Left lung (tissue), 10 donors: Measurements from ENCODE around the gene LENG1. TPM values are rescaled to one million over a fixed set of nuclear protein-coding genes. Genes with fewer than 3 reads are reported as not detected.
"Not testable (repeated sequence)": the region's sequence is repeated elsewhere in the genome, so short reads cannot be mapped to it uniquely, and the experiment has no call there.

Experiments
- ATAC-seq: fragments of 200-7000 bp; cut with Tn5 transposase; one replicate; pipeline ENCODE4 v1.9.1; 2020; ENCODE audit warnings: moderate library complexity
- DNase-seq, 4 donors: peaks; one replicate each; pipeline ENCODE4 v3.0.0-alpha.2; 2013 to 2020
- H3K27ac ChIP-seq, 2 donors: fragments of 200-600 bp; sonication (generic) in 1 of 2; one replicate each; pipeline versions ENCODE4 v1.5.0 to v1.8.0; 2020 to 2021
- H3K27me3 ChIP-seq, 2 donors: fragments of 200-600 bp; sonication (generic) in 1 of 2; one replicate each; pipeline versions ENCODE4 v1.5.0 to v1.8.0; 2020 to 2021
- H3K36me3 ChIP-seq, 2 donors: fragments of 200-600 bp; sonication (generic) in 1 of 2; one replicate each; pipeline versions ENCODE4 v1.5.0 to v1.8.0; 2020 to 2021
- H3K4me1 ChIP-seq, 2 donors: fragments of 200-600 bp; one replicate each; pipeline ENCODE4 v1.8.0; 2021
- H3K4me3 ChIP-seq, 2 donors: fragments of 200-600 bp; sonication (generic) in 1 of 2; one replicate each; pipeline versions ENCODE4 v1.5.0 to v1.8.0; 2020 to 2021; ENCODE audit warnings: mild to moderate bottlenecking in 1 of 2
- H3K9me3 ChIP-seq, 2 donors: fragments of 200-600 bp; sonication (generic) in 1 of 2; one replicate each; pipeline versions ENCODE4 v1.5.0 to v1.8.0; 2020 to 2021
- CTCF ChIP-seq, 2 donors: fragments of 200-600 bp; sonication (generic) in 1 of 2; IDR thresholded peaks; one replicate each; pipeline versions ENCODE4 v1.5.0 to v1.8.0; 2021; ENCODE audit warnings: antibody characterized with exemption in 2 of 2
- intact Hi-C, 2 donors: fragments of 100-400 bp; cut with DNase I; formaldehyde crosslinking; loops; one replicate each; pipeline versions ENCODE4 v1.11.2 to v1.14.2; 2022
- polyA plus RNA-seq, 6 donors: library from polyadenylated mRNA; unstranded; fragments of 120-200 nt; gene quantifications; one replicate each; pipeline ENCODE4 v1.2.1, GENCODE V29; 2013; ENCODE audit not compliant: insufficient read length in 6 of 6
- total RNA-seq, 2 donors: library from RNA; stranded (reverse); fragmentation: NEBNext Ultra II Directional; extraction: Animal tissue kit (Norgen Biotek cat#: 25700); gene quantifications; one replicate each; pipeline ENCODE4 v1.2.1, GENCODE V29; 2021
- donor health status: DM: no; HTN: yes; CAD: no.
- donor health status: DM: no; HTN: no; CAD: no.

The LENG1 gene
- total and polyA plus RNA-seq, 8 donors = 5.4 to 10.9 (median 7.5) TPM

- TF ChIP-seq CTCF (IDR thresholded peaks at IDR 0.05) = no peak
- no peak for DNase-seq
- Histone ChIP-seq H3K9me3 (no peaks in the 10 kb centered on the region), H3K4me3 (peak within 1 kb of the TSS; percentile 68 to 95), H3K27ac (peak within 1 kb of the TSS; percentile 99), H3K4me1 (peaks cover 11 to 38% of the 10 kb centered on the region in 2 donors), H3K27me3 (no peaks in the 10 kb centered on the region), H3K36me3 (peaks cover 0 to 38% of the 10 kb centered on the region in 2 donors)
- peak; percentile 3 for ATAC-seq
- intact Hi-C loops = no loop called here
Measured at GRCh38 chr19:54189145-54189734, 29.7 kb upstream of the LENG1 start, which contains the start of gene MBOAT7. TSS of gene MBOAT7 (minus strand) at chr19:54189580. CDS start at chr19:54188508, 1,072 bp downstream.

DNA sequence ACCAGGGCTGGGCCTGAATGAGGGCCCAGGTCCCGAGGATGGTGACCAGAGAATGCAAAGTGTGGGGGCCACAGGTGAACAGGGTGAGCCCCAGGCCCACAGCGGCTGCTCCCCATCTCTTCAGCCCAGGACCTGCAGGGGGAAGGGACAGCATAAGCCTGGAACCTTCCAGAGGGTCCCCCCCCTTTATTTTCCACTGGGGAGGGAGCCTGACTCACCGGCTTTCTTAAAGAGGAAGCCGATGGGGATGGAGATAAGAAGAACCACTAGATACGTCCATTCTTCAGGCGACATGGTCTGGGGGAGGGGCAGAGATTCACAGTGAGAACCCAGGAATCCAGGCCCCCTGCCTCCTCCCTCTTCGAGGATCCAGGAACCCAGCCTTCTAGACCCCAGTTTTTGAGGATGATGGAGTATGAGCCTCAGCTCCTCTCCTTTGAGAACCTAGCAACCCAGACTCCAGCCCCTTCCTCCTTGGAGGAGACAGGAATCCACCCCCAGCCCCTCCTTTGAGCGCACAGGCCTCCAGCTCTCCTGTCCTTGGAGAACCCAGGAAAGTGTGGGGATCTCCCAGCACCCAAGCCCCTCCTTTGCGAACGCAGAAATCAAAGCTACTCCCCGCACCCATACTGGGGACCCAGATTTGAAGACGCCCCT is 28.8 kb upstream of the LENG1 start:
- intact Hi-C loops = no loop called here
- H3K36me3 ChIP-seq = peaks cover 0 to 36% of the 10 kb centered on the region in 2 donors
- no peaks in the 10 kb centered on the region for H3K27me3 ChIP-seq
- no peak for TF ChIP-seq CTCF (IDR thresholded peaks at IDR 0.05)
- H3K4me3 ChIP-seq = peak overlapping the region; percentile 52 to 95
- peak overlapping the region; percentile 99 for H3K27ac ChIP-seq
- H3K9me3 ChIP-seq = no peaks in the 10 kb centered on the region
- DNase-seq = peak in 1 of 4 donors; percentile 63
- no peak for ATAC-seq
- peaks cover 11 to 38% of the 10 kb centered on the region in 2 donors for H3K4me1 ChIP-seq

DNA sequence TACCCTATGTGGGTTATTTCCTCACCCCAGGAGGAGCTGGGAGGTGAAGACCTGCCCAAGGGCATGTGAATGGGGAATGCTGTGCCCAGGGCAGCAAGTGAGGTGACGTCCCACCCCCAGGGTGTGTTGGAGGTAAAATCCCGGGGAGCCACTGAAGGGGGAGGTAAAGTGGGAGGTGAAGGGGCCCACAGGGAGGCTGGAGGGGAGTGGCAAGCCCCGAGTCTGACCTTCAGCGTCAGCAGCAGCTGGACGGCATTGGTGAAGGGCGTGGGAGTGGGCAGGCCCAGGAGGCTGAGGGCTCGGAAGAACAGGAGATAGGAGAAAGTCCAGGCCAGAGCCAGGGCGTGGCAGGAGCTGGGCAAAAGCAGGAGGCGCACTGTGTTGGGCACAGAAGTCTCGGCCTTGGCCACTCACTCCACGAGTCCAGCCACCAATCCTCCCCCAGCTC is 27.4 kb upstream of the LENG1 start:
- Histone ChIP-seq H3K4me1 (peaks cover 8 to 26% of the 10 kb centered on the region in 2 donors), H3K9me3 (no peaks in the 10 kb centered on the region), H3K36me3 (peaks cover 0 to 44% of the 10 kb centered on the region in 2 donors), H3K4me3 (no peak overlapping the region), H3K27me3 (no peaks in the 10 kb centered on the region), H3K27ac (no peak overlapping the region)
- DNase-seq (peak in 1 of 4 donors; percentile 66), ATAC-seq (no peak)
- TF ChIP-seq CTCF (IDR thresholded peaks at IDR 0.05) = no peak
- intact Hi-C loops = no loop called here

GRCh38 chr19:54186351-54186750 is 26.8 kb upstream of the LENG1 start:
- ATAC-seq (no peak), DNase-seq (peak in 1 of 4 donors; percentile 30)
- intact Hi-C loops = no loop called here
- peaks cover 0 to 44% of the 10 kb centered on the region in 2 donors for H3K36me3 ChIP-seq
- no peak for TF ChIP-seq CTCF (IDR thresholded peaks at IDR 0.05)
- H3K9me3 ChIP-seq = no peaks in the 10 kb centered on the region
- H3K4me1 ChIP-seq = peaks cover 4 to 21% of the 10 kb centered on the region in 2 donors
- no peaks in the 10 kb centered on the region for H3K27me3 ChIP-seq
- H3K4me3 ChIP-seq = no peak overlapping the region
- H3K27ac ChIP-seq = no peak overlapping the region

GRCh38 chr19:54183431-54183830 is 23.9 kb upstream of the LENG1 start:
- DNase-seq = peak in 1 of 4 donors; percentile 34
- peaks cover 2 to 16% of the 10 kb centered on the region in 2 donors for H3K4me1 ChIP-seq
- intact Hi-C loops = no loop called here

GRCh38 chr19:54181894-54182293 is 22.4 kb upstream of the LENG1 start:
- intact Hi-C loops, ATAC-seq: not testable (repeated sequence)

More at GRCh38 chr19:54183431-54183830, 23.9 kb upstream of the LENG1 start:
- H3K27ac ChIP-seq = no peak overlapping the region
- no peak for TF ChIP-seq CTCF (IDR thresholded peaks at IDR 0.05)
- H3K36me3 ChIP-seq = peaks cover 0 to 73% of the 10 kb centered on the region in 2 donors
- no peak for ATAC-seq
- H3K4me3 ChIP-seq = no peak overlapping the region
- no peaks in the 10 kb centered on the region for H3K9me3 ChIP-seq
- H3K27me3 ChIP-seq = no peaks in the 10 kb centered on the region

More at GRCh38 chr19:54181894-54182293, 22.4 kb upstream of the LENG1 start:
- not testable (repeated sequence) for H3K4me3 ChIP-seq, H3K27ac ChIP-seq, H3K9me3 ChIP-seq, H3K4me1 ChIP-seq, H3K27me3 ChIP-seq, DNase-seq
- H3K36me3 ChIP-seq = peaks cover 0 to 82% of the 10 kb centered on the region in 2 donors
